22Rv1 (cell line): Measurements from ENCODE around the gene SERPINE3.

Experiments
- H3K27ac ChIP-seq: fragments of 450-650 bp; 2 replicates; pipeline ENCODE4 v1.5.1; 2017
- CTCF ChIP-seq: fragments of 450-650 bp; IDR thresholded peaks from 2 replicates; pipeline ENCODE4 v1.5.1; 2017; ENCODE audit warnings: mild to moderate bottlenecking
- ZFX ChIP-seq: fragments of 450-650 bp; IDR thresholded peaks from 2 replicates; pipeline ENCODE4 v1.6.1; 2017; ENCODE audit warnings: antibody characterized with exemption, borderline replicate concordance

Gene SERPINE3

GRCh38 chr13:51318876-51319275 is 20.6 kb upstream of the SERPINE3 start:
- no peak overlapping the region for H3K27ac ChIP-seq
- no peak for TF ChIP-seq CTCF
- no peak for TF ChIP-seq ZFX

DNA sequence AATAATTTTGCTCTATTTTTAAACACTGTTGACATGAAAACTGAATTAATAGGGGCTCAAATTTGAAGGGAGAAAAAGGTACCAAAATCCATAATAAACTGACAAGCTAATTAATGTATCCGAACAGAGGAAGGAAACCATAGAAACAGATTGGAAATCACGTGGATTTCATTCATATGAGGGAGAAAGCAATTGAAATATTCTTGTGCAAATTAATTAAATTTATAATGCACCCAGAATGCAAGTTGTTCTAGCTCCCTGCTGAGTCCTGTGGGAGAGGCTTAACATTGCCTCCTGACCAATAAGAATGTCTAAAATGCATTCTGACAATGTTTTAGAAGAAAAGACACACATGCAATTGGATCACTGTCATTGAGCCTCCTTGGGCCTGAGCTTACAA is 17.7 kb upstream of the SERPINE3 start:
- TF ChIP-seq CTCF (no peak), ZFX (no peak)
- no peak overlapping the region for H3K27ac ChIP-seq

- TF ChIP-seq ZFX (no peak), CTCF (no peak)
- no peak overlapping the region for H3K27ac ChIP-seq
Measured at GRCh38 chr13:51322826-51323225, 16.7 kb upstream of the SERPINE3 start.

GRCh38 chr13:51323824-51324511 is 15.5 kb upstream of the SERPINE3 start:
- no peak overlapping the region for H3K27ac ChIP-seq
- TF ChIP-seq ZFX (no peak), CTCF (no peak)

GRCh38 chr13:51324714-51325420 is 14.6 kb upstream of the SERPINE3 start:
- TF ChIP-seq CTCF (no peak), ZFX (no peak)
- H3K27ac ChIP-seq: no peak overlapping the region

DNA sequence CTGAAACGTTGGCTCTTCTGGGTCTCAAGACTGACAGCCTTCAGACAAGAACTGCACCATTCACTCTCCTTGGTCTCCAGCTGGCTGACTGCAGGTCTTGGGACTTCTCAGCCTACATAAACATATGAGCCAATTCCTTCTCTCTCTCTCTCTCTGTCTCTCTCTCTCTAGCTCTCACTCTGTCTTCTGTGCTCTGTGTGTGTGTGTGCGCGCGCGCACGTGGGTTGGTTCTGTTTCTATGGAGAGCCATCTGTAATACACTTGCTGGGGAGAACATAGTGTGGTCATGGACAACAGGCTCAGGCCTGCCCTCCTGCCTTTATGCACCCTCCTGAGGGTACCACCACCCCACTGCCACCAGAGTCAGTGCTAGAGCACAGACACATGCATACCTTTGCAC is 13.7 kb upstream of the SERPINE3 start:
- H3K27ac ChIP-seq: no peak overlapping the region
- no peak for TF ChIP-seq ZFX
- no peak for TF ChIP-seq CTCF

DNA sequence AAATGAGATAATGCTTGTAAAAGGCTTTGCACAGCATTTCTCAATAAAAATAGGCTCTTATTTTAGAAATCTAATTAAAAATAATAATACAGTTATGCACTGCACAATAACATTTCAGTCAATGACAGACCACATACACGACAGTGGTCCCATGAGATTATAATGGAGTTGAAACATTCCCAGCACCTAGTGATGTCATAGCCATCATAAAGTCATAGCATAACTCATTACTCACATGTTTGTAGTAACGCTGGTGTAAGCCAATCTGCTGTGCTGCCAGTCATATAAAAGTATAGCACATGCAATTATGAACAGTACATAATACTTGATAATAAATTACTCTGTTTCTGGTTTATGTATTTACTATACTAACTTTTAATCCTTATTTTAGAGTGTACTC is 12.7 kb upstream of the SERPINE3 start:
- H3K27ac ChIP-seq: no peak overlapping the region
- TF ChIP-seq ZFX (no peak), CTCF (no peak)
